CD4-positive, alpha-beta T cell (primary cell): ENCODE results near the gene PACSIN2. TPM values are rescaled to one million over a fixed set of nuclear protein-coding genes. Genes with fewer than 3 reads are reported as not detected.

Experiments
- ATAC-seq: fragments of 200-7000 bp; cut with Tn5 transposase; one replicate; pipeline ENCODE4 v1.10.0; 2022; ENCODE audit warnings: mild to moderate bottlenecking; ENCODE audit not compliant: poor library complexity
- CTCF ChIA-PET: fragments of 350-600 bp; sonication (Branson Sonifier 250); formaldehyde crosslinking; loops from one replicate; lab custom pipeline; 2021; ENCODE audit warnings: antibody characterized with exemption, inconsistent platforms; lab: Charles Lee
- POLR2A ChIA-PET: fragments of 350-600 bp; sonication (Branson Sonifier 250); formaldehyde crosslinking; loops from one replicate; lab custom pipeline; 2021; ENCODE audit warnings: antibody characterized with exemption, inconsistent platforms; lab: Charles Lee
- DNase-seq, 14 experiments: peaks; one replicate each; pipeline ENCODE4 v3.0.0-alpha.2; 2013 to 2020; ENCODE audit warnings: mixed read lengths in 2 of 14
- H3K27ac ChIP-seq, 2 donors: one replicate each; pipeline versions ENCODE4 v1.5.1 to v1.7.0; 2013; ENCODE audit warnings: low read length in 2 of 2, low read depth in 1 of 2, mild to moderate bottlenecking in 1 of 2
- H3K27me3 ChIP-seq, 2 experiments: 1 replicate in 1 of 2; 2 replicates in 1 of 2; pipeline versions ENCODE4 v1.6.1 to v1.7.0; 2013; ENCODE audit warnings: low read length in 2 of 2, control low read depth in 1 of 2, mild to moderate bottlenecking in 1 of 2, moderate library complexity in 1 of 2; ENCODE audit not compliant: insufficient read depth in 2 of 2, control insufficient read depth in 1 of 2
- H3K36me3 ChIP-seq: one replicate; pipeline ENCODE4 v1.6.1; 2013; ENCODE audit warnings: low read length, control low read depth; ENCODE audit not compliant: insufficient read depth
- H3K4me1 ChIP-seq: one replicate; pipeline ENCODE4 v1.6.1; 2013; ENCODE audit warnings: low read length, control low read depth; ENCODE audit not compliant: insufficient read depth
- H3K4me3 ChIP-seq: one replicate; pipeline ENCODE4 v1.5.1; 2013; ENCODE audit warnings: mild to moderate bottlenecking, low read length, moderate library complexity
- H3K9me3 ChIP-seq, 2 experiments: 1 replicate in 1 of 2; 2 replicates in 1 of 2; pipeline versions ENCODE4 v1.6.1 to v1.7.0; 2013; ENCODE audit warnings: low read length in 2 of 2, mild to moderate bottlenecking in 2 of 2, control low read depth in 1 of 2, moderate library complexity in 1 of 2; ENCODE audit not compliant: control insufficient read depth in 1 of 2, insufficient read depth in 1 of 2
- H3K27ac Mint-ChIP-seq: one replicate; pipeline ENCODE4 v1.8.0; 2020; ENCODE audit warnings: mixed read lengths
- H3K27me3 Mint-ChIP-seq: one replicate; pipeline ENCODE4 v1.8.0; 2021; ENCODE audit warnings: mixed read lengths
- H3K36me3 Mint-ChIP-seq: one replicate; pipeline ENCODE4 v1.8.0; 2021; ENCODE audit warnings: low read depth, mixed read lengths
- H3K4me1 Mint-ChIP-seq: one replicate; pipeline ENCODE4 v1.8.0; 2021; ENCODE audit warnings: low read depth, mixed read lengths
- H3K4me3 Mint-ChIP-seq: one replicate; pipeline ENCODE4 v1.8.0; 2020; ENCODE audit warnings: mild to moderate bottlenecking, mixed read lengths
- H3K9me3 Mint-ChIP-seq: one replicate; pipeline ENCODE4 v1.8.0; 2020; ENCODE audit warnings: mixed read lengths
- intact Hi-C, 2 experiments: fragments of 100-400 bp; cut with DNase I in 1 of 2; cut with micrococcal nuclease in 1 of 2; formaldehyde crosslinking; loops; one replicate each; pipeline versions ENCODE4 v1.15.1 to v1.9.0; 2023 to 2025; cut with DNase I, micrococcal nuclease
- total RNA-seq, 174 experiments: library from RNA in 2 of 174; stranded (reverse) in 2 of 174; gene quantifications; one replicate each; pipeline ENCODE4 v1.2.3 and lab custom pipeline; 2021 to 2026
- TF ChIP-seq, protein P1 (sequence below): fragments of 200-600 bp; IDR thresholded peaks from one replicate; pipeline ENCODE4 v1.8.0; 2022; ENCODE audit warnings: antibody characterized with exemption, mild to moderate bottlenecking

Gene PACSIN2
- total RNA-seq, 2 experiments from 2014 or later = 23.3 to 25.5 TPM

DNA sequence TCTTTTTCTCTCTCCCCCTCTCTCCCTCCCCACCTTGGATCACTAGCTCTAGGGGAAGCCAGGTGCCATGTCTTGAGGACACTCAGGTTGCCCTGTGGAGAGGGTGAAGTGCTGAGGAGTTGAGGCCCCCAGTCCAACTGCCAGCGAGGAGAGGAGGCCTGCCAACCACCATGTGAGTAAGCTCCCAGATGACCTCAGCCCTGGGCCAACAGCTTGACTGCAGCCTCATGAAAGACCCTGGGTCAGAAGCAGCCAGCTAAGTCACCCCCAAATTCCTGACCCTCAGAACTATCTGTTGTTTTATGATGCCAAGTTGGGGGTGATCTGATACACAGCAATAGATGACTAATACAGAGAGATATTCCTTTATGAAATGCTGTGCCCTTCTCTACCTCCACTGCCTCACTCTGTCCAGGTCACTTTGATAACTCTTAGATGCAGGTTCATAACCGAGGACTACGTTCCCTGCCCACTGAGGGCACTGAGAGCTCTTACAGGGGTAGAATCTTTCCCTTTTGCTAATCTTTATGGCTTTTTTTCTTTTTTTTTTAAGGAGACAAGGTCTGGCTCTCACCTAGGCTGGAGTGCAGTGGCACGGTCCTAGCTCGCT, 165.9 kb downstream of the PACSIN2 start:
- Mint-ChIP-seq H3K27ac (no peak overlapping the region), H3K9me3 (no peaks in the 10 kb centered on the region), H3K36me3 (peaks cover 31% of the 10 kb centered on the region), H3K4me3 (no peak overlapping the region), H3K4me1 (peaks cover under 1% of the 10 kb centered on the region), H3K27me3 (no peaks in the 10 kb centered on the region)
- no peak for DNase-seq
- TF ChIP-seq, protein P1, sequence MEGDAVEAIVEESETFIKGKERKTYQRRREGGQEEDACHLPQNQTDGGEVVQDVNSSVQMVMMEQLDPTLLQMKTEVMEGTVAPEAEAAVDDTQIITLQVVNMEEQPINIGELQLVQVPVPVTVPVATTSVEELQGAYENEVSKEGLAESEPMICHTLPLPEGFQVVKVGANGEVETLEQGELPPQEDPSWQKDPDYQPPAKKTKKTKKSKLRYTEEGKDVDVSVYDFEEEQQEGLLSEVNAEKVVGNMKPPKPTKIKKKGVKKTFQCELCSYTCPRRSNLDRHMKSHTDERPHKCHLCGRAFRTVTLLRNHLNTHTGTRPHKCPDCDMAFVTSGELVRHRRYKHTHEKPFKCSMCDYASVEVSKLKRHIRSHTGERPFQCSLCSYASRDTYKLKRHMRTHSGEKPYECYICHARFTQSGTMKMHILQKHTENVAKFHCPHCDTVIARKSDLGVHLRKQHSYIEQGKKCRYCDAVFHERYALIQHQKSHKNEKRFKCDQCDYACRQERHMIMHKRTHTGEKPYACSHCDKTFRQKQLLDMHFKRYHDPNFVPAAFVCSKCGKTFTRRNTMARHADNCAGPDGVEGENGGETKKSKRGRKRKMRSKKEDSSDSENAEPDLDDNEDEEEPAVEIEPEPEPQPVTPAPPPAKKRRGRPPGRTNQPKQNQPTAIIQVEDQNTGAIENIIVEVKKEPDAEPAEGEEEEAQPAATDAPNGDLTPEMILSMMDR = no peak
- CTCF ChIA-PET = no interaction called here
- Histone ChIP-seq H3K27ac (no peak overlapping the region), H3K36me3 (peaks cover 11% of the 10 kb centered on the region), H3K27me3 (no peaks in the 10 kb centered on the region), H3K9me3 (no peaks in the 10 kb centered on the region), H3K4me1 (peaks cover 9% of the 10 kb centered on the region), H3K4me3 (no peak overlapping the region)
- intact Hi-C loops = no loop called here
- POLR2A ChIA-PET = no interaction called here
- ATAC-seq = no peak

DNA sequence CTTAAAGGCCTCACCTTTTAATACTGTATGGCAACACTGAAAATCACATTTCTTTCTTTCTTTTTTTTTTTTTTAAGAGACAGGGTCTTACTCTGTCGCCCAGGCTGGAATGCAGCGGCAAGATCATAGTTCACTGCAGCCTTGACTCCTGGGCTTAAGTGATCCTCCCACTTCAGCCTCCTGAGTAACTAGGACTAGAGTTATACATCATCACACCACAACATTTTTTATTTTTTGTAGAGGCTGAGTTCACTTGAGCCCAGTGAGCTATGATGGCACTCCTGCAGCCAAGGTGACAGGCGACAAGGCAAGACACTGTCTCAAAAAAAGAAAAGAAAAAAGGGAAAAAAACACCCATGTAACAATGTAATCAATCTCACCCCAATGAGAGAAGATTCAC, 167.8 kb downstream of the PACSIN2 start:
- Mint-ChIP-seq H3K36me3 (peaks cover 49% of the 10 kb centered on the region), H3K4me1 (peaks cover 11% of the 10 kb centered on the region), H3K9me3 (no peaks in the 10 kb centered on the region), H3K27ac (no peak overlapping the region), H3K4me3 (no peak overlapping the region), H3K27me3 (no peaks in the 10 kb centered on the region)
- H3K36me3 ChIP-seq = peaks cover 17% of the 10 kb centered on the region
- peaks cover 4% of the 10 kb centered on the region for H3K4me1 ChIP-seq
- DNase-seq (no peak), ATAC-seq (no peak)
- H3K9me3 ChIP-seq = no peaks in the 10 kb centered on the region
- H3K27ac ChIP-seq = no peak overlapping the region
- no peak overlapping the region for H3K4me3 ChIP-seq
- TF ChIP-seq, protein P1 = no peak
- intact Hi-C loops = no loop called here
- ChIA-PET POLR2A (no interaction called here), CTCF (no interaction called here)
- H3K27me3 ChIP-seq = no peaks in the 10 kb centered on the region

DNA sequence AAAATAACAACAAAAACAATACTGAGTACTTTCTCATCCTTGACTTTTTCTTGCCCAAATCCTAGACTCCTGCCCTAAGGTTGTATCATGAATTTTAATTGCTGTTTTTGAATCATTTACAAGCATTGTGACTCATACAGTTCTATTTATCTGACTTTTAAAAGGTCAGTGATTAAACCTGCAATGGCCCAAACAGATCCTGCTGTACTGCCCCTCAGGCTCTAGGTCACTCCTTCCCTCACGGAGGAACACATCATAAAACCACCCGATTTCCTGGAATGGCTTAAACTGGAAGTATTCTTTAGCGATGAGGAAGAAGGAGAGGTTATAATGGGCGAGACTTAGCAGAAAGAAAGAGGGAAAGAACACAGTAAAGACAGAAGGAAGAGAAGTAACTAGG, 170.2 kb downstream of the PACSIN2 start:
- Mint-ChIP-seq H3K27me3 (no peaks in the 10 kb centered on the region), H3K27ac (no peak overlapping the region), H3K36me3 (peaks cover 66% of the 10 kb centered on the region), H3K9me3 (no peaks in the 10 kb centered on the region), H3K4me3 (no peak overlapping the region), H3K4me1 (peaks cover 11% of the 10 kb centered on the region)
- CTCF ChIA-PET = interaction anchor here (0.6 to 0.7 kb wide), 2 partner anchors 17 to 54 kb away, joined by 3 read pairs; no protein-coding TSS in a partner anchor
- intact Hi-C loops = no loop called here
- POLR2A ChIA-PET = no interaction called here
- TF ChIP-seq, protein P1 = no peak
- Histone ChIP-seq H3K27me3 (no peaks in the 10 kb centered on the region), H3K36me3 (peaks cover 30% of the 10 kb centered on the region), H3K4me3 (no peak overlapping the region), H3K9me3 (no peaks in the 10 kb centered on the region), H3K4me1 (peaks cover 4% of the 10 kb centered on the region), H3K27ac (no peak overlapping the region)
- no peak for ATAC-seq
- no peak for DNase-seq
